SH-SY5Y (cell line): Measurements from ENCODE around the gene CD164.

Experiments used
- GATA2 ChIP-seq: IDR thresholded peaks from 2 replicates; pipeline ENCODE4 v1.6.1; 2011; ENCODE audit warnings: mild to moderate bottlenecking, low read depth, low read length
- GATA3 ChIP-seq: IDR thresholded peaks from 2 replicates; pipeline ENCODE4 v1.6.1; 2011; ENCODE audit warnings: low read depth, mild to moderate bottlenecking, low read length, moderate library complexity

DNA sequence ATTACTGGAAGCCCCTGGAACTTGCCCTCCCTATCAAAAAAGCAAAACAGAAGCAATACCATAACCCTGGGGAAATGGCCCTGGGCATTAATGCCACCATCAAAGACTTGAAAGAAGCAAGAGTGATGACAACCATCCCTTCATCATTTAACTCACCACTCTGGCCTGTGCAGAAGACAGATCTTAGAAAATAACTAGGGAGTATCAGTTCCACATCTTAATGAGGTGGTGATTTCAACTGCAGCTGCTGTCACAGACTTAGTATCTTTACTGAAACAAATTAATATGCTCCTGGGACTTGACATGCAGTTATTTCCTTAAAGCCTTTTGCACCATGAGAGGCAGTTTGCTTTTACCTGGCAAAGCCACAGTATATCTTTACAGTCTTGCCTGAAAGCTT, 24.1 kb downstream of the CD164 start:
- TF ChIP-seq GATA2 (no peak), GATA3 (no peak)
